GM15510 (cell line): ENCODE data around the gene TSC22D3.

Experiments
- POLR2A ChIP-seq: IDR thresholded peaks from 3 replicates; pipeline ENCODE4 v1.6.1; 2011; ENCODE audit warnings: borderline replicate concordance; ENCODE audit not compliant: insufficient read length; ENCODE audit errors: extremely low read depth

TSC22D3 gene

GRCh38 chrX:107691024-107691448 lies 84.6 kb downstream of the TSC22D3 start:
- no peak for TF ChIP-seq POLR2A

GRCh38 chrX:107687445-107687844 lies 88.1 kb downstream of the TSC22D3 start:
- TF ChIP-seq POLR2A: no peak

- TF ChIP-seq POLR2A: no peak
Observed at GRCh38 chrX:107686792-107687191, 88.8 kb downstream of the TSC22D3 start.

DNA sequence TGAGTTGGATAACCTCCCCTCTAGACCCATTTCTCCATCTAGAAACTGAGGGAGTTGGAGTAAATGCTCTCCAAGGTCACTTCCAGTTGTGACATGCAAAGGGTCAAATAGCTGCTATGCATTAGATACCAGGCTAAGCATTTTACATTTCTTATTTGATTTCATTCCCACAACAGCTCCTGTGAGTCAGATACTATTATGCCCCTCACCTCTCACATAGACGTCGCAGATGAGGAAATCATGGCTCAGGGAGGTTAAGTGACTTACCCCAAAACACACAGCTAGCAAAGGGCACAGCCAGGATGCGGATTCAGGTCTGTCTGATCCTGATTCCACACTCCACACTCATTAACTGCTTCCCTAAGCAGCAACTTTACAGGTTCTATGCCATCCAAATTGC lies 89.6 kb downstream of the TSC22D3 start:
- no peak for TF ChIP-seq POLR2A

- TF ChIP-seq POLR2A: no peak
Observed at GRCh38 chrX:107684956-107685385, 90.6 kb downstream of the TSC22D3 start.

GRCh38 chrX:107683931-107684330 lies 91.7 kb downstream of the TSC22D3 start:
- no peak for TF ChIP-seq POLR2A

GRCh38 chrX:107683124-107683895 lies 92.3 kb downstream of the TSC22D3 start:
- no peak for TF ChIP-seq POLR2A

- no peak for TF ChIP-seq POLR2A
Observed at GRCh38 chrX:107682256-107682655, 93.3 kb downstream of the TSC22D3 start.

DNA sequence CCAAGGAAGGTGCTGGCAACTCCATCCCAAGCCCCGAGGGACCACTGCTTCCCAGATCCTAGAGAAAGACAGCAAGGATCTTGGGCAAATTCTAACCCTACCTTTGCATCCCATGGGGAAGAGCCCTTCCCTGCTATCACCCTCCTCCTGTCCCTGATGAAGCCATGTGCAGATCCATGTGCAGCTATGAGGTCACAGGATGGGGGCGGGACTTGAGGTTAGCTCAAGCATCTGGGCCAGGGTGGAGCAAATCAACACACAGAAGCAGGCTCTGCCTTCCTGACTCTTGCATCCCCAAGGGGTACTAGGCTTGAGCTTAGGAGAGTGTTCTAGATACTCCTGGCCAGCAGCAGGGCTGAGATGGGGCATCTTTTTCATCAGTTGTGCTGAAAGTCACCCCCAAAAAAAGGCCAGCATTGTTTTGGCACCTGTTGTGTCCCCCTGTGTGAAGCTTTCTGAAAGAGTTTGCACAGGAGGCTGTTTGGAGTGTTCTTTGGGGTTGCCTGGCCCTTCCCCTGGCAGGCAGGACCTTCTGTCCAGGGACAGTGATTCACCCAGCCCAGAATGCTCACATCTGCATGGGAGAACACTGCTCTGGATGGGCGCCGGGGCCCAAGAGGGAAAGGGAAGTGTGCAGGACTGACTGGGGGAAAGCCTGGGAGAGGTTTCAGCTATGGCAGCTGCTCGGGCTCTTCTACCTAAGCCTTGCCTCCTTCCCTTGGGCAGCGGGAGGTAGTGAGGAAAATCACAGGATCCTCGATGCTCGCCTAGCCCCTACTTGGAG lies 96.4 kb downstream of the TSC22D3 start:
- no peak for TF ChIP-seq POLR2A

DNA sequence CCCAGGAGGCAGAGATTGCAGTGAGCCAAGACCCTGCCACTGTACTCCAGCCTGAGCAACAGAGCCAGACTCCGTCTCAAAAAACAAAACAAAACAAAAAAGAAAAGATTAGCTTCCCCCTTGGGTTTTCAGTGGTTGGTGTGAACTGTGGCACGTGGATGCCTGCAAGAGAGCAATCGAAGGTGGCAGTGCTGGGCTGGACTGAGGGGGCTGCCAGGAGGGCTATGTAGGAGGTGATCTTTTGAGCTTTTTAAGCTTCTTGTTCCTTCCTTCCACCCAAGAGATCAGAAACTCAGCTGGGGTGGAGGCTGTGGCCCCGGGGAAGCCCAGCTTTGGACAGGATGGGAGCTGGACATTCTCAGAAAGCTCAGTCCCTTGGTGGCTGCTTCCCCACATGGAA lies 97.7 kb downstream of the TSC22D3 start:
- no peak for TF ChIP-seq POLR2A

- TF ChIP-seq POLR2A: no peak
Observed at GRCh38 chrX:107677501-107677901, 98.1 kb downstream of the TSC22D3 start.

GRCh38 chrX:107676559-107677378 lies 98.8 kb downstream of the TSC22D3 start:
- no peak for TF ChIP-seq POLR2A

DNA sequence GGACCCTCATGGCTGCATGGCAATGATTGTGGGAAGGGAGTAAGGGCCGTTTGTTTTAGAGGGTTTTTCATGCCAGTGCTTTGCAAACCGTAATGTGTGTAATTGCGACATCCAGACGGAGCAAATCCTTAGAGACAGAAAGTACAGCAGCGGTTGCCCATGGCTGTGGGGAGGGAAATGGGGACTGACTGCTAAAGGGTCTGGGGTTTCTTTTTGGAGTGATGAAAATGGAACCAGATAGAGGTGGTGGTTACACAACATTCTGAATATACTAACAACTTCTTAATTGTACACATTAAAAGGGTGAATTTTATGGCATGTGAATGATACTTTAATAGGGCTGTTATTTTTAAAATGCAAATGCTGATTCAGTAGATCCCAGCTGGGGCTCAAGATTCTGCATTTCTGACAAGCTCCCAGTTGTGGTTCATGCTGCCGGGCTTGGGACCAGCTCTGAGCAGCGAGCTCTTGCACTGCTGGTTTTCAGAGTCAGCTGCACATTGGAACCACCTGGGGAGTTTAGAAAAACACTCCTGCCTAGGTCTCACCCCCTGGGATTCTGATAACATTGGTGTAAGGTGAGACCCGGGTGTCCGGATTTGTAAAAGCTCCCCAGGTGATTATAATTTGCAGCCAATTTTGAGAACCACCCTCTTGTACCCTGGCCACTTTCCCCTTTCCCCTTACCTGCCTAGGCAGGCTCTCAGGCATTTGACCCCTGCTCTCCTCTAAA lies 99.6 kb downstream of the TSC22D3 start:
- no peak for TF ChIP-seq POLR2A

DNA sequence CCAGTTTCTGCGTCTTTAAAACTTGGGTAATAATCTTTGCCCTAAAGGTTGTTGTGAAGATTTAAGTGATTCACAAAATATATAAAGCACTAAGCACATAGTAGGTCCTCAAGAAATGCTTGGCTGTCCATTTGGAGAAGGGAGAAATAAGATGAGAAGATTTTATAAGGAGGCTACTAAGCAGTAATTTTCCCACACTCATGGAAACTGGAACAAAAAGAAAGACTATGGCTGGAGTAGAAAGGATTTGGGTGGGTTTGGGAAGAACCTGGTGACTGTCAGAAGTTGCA lies 100.3 kb downstream of the TSC22D3 start:
- TF ChIP-seq POLR2A: no peak
